Calu3 (cell line): ENCODE measurements around the gene PRMT2. TPM values are rescaled to one million over a fixed set of nuclear protein-coding genes. Genes with fewer than 3 reads are reported as not detected.
"Not testable (repeated sequence)": the region's sequence is repeated elsewhere in the genome, so short reads cannot be mapped to it uniquely, and the experiment has no call there.

Experiments used
- BruUV-seq: library from RNA; stranded (reverse); fragments of 400-500 nt; replicated peaks from 2 replicates; lab custom pipeline; 2021; lab: Mats Ljungman, UMichigan
- CTCF ChIA-PET: fragments of 300-600 bp; sonication (Branson Sonifier 250); formaldehyde crosslinking; loops from one replicate; lab custom pipeline; 2022; ENCODE audit warnings: antibody characterized with exemption; lab: Charles Lee
- DNase-seq: peaks from one replicate; pipeline ENCODE4 v3.0.0; 2022
- H3K27ac Mint-ChIP-seq: one replicate; pipeline ENCODE4 v1.8.0; 2022; ENCODE audit warnings: mixed read lengths; ENCODE audit not compliant: unreplicated experiment
- H3K27me3 Mint-ChIP-seq: one replicate; pipeline ENCODE4 v1.8.0; 2022; ENCODE audit warnings: mixed read lengths; ENCODE audit not compliant: unreplicated experiment
- H3K36me3 Mint-ChIP-seq: one replicate; pipeline ENCODE4 v1.8.0; 2022; ENCODE audit warnings: mild to moderate bottlenecking, moderate library complexity, mixed read lengths; ENCODE audit not compliant: insufficient read depth, unreplicated experiment
- H3K4me1 Mint-ChIP-seq: one replicate; pipeline ENCODE4 v1.8.0; 2022; ENCODE audit warnings: mild to moderate bottlenecking, low read depth, mixed read lengths; ENCODE audit not compliant: unreplicated experiment
- H3K4me3 Mint-ChIP-seq: one replicate; pipeline ENCODE4 v1.8.0; 2022; ENCODE audit warnings: mild to moderate bottlenecking, low read depth, moderate library complexity, mixed read lengths; ENCODE audit not compliant: unreplicated experiment
- H3K9me3 Mint-ChIP-seq: one replicate; pipeline ENCODE4 v1.8.0; 2022; ENCODE audit warnings: low read depth, mixed read lengths; ENCODE audit not compliant: unreplicated experiment
- CTCF ChIP-seq: fragments of 200-600 bp; IDR thresholded peaks from one replicate; pipeline ENCODE4 v1.8.0; 2022; ENCODE audit warnings: antibody characterized with exemption; ENCODE audit not compliant: unreplicated experiment
- intact Hi-C: fragments of 100-400 bp; cut with micrococcal nuclease; formaldehyde crosslinking; loops from one replicate; pipeline ENCODE4 v1.10.0; 2022; ENCODE audit not compliant: unreplicated experiment
- total RNA-seq: library from RNA; stranded (reverse); gene quantifications from 2 replicates; pipeline ENCODE4 v1.2.3, GENCODE V29; 2022

Gene PRMT2
- total RNA-seq, 1 experiment from 2014 or later, result 59.4 TPM

- Mint-ChIP-seq H3K27me3 (no peaks in the 10 kb centered on the region), H3K4me1 (no peaks in the 10 kb centered on the region), H3K9me3 (no peaks in the 10 kb centered on the region), H3K27ac (no peak overlapping the region), H3K4me3 (no peak overlapping the region), H3K36me3 (no peaks in the 10 kb centered on the region)
- intact Hi-C loops, result no loop called here
- DNase-seq, result no peak
- CTCF ChIA-PET, result no interaction called here
- TF ChIP-seq CTCF, result no peak
- no TSS peak for BruUV-seq
Observed at GRCh38 chr21:46626975-46627501, 8.4 kb upstream of the PRMT2 start.

- intact Hi-C loops, result no loop called here
- Mint-ChIP-seq H3K9me3 (no peaks in the 10 kb centered on the region), H3K36me3 (no peaks in the 10 kb centered on the region), H3K4me3 (no peak overlapping the region), H3K27me3 (no peaks in the 10 kb centered on the region), H3K27ac (no peak overlapping the region), H3K4me1 (no peaks in the 10 kb centered on the region)
- no TSS peak for BruUV-seq
- no peak for TF ChIP-seq CTCF
- CTCF ChIA-PET, result no interaction called here
- no peak for DNase-seq
Observed at GRCh38 chr21:46627726-46628125, 7.7 kb upstream of the PRMT2 start.

- CTCF ChIA-PET, result no interaction called here
- no peak overlapping the region for H3K4me3 Mint-ChIP-seq
- BruUV-seq, result no TSS peak
- no peak for TF ChIP-seq CTCF
- H3K36me3 Mint-ChIP-seq, result no peaks in the 10 kb centered on the region
- intact Hi-C loops, result no loop called here
- DNase-seq, result no peak
- no peaks in the 10 kb centered on the region for H3K9me3 Mint-ChIP-seq
- no peak overlapping the region for H3K27ac Mint-ChIP-seq
- no peaks in the 10 kb centered on the region for H3K27me3 Mint-ChIP-seq
- no peaks in the 10 kb centered on the region for H3K4me1 Mint-ChIP-seq
Observed at GRCh38 chr21:46628868-46629267, 6.6 kb upstream of the PRMT2 start.

GRCh38 chr21:46630915-46631314, 4.6 kb upstream of the PRMT2 start:
- H3K27me3 Mint-ChIP-seq, H3K4me1 Mint-ChIP-seq, H3K9me3 Mint-ChIP-seq, CTCF ChIA-PET, H3K27ac Mint-ChIP-seq, H3K4me3 Mint-ChIP-seq, intact Hi-C loops, DNase-seq, BruUV-seq: not testable (repeated sequence)
- peaks cover 17% of the 10 kb centered on the region for H3K36me3 Mint-ChIP-seq

- no peaks in the 10 kb centered on the region for H3K9me3 Mint-ChIP-seq
- intact Hi-C loops, result no loop called here
- H3K27ac Mint-ChIP-seq, result no peak overlapping the region
- DNase-seq, result no peak
- no peak overlapping the region for H3K4me3 Mint-ChIP-seq
- peaks cover 22% of the 10 kb centered on the region for H3K36me3 Mint-ChIP-seq
- H3K4me1 Mint-ChIP-seq, result peaks cover 7% of the 10 kb centered on the region
- TF ChIP-seq CTCF, result no peak
- H3K27me3 Mint-ChIP-seq, result no peaks in the 10 kb centered on the region
- CTCF ChIA-PET, result no interaction called here
- BruUV-seq, result no TSS peak
Observed at GRCh38 chr21:46633566-46633965, 1.9 kb upstream of the PRMT2 start.
